ENCODE results near the gene MTMR12. TPM values are rescaled to one million over a fixed set of nuclear protein-coding genes. Genes with fewer than 3 reads are reported as not detected.

Gene MTMR12
- total and polyA plus RNA-seq, 2 donors (not counting 3 experiments of a cell fraction or from before 2014, with no cell fraction given): 18.2 to 38.6 TPM

DNA sequence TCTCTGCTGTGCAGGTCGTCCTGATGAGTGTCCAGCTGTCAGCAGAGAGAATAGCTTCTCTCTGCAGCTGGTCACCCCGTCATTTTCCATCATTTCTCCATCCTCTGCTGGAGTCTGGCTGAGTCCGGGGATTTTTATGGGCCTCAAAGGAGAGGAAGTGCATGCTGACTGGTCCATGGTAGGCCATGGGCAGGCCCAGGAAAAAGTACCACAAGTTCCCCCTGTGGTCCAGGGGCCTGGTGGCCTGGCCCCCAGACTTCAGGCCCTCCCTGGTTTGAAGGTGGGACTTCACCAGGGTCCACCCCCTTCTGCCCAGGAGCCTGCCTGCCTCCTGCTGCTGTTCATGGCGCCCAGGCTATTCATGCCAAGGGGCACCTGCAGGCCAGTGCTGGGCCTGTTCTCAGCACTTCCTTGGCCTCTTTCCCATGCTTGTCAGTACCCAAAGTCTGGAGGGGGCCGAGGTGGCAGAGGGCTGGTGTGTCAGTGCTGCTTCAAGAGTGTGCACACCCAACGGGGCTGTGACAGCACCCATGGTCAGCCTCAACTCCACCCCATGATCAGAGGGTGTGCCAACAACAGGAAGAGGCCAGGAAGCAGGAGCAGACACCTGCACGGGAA lies 7.3 kb upstream of the MTMR12 start:
- Histone ChIP-seq H3K79me2 (ENCODE audit: control insufficient read depth, insufficient read depth, low read length) (no peaks in the 10 kb centered on the region), H3K4me3 (replicated peaks in 1 of 3; ENCODE audit: insufficient read depth in 1 of 3, low read depth in 1 of 3, low read length in 3 of 3) (no peak overlapping the region), H2AFZ (ENCODE audit: low read depth, low read length) (no peak overlapping the region), H3K4me2 (ENCODE audit: insufficient read depth, low read length) (no peak overlapping the region), H3K27ac (ENCODE audit: insufficient read depth, low read depth, low read length) (no peak overlapping the region), H3K27me3 (ENCODE audit: control insufficient read depth in 2 of 2, insufficient read depth in 2 of 2, low read length in 2 of 2) (no peaks in the 10 kb centered on the region), H3K9me3 (replicated peaks; ENCODE audit: control insufficient read depth, insufficient read depth, low read length) (no peaks in the 10 kb centered on the region), H3K9me1 (replicated peaks; ENCODE audit: control insufficient read depth, extremely low read depth, insufficient read depth, low read length) (no peaks in the 10 kb centered on the region), H3K36me3 (ENCODE audit: control insufficient read depth in 2 of 2, extremely low read depth in 1 of 2, insufficient read depth in 2 of 2, low read length in 2 of 2) (no peaks in the 10 kb centered on the region), H4K20me1 (replicated peaks; ENCODE audit: control insufficient read depth, extremely low read depth, insufficient read depth, low read length) (no peaks in the 10 kb centered on the region), H3K9ac (replicated peaks; ENCODE audit: extremely low read depth, insufficient read depth, low read length) (no peak overlapping the region), H3K4me1 (ENCODE audit: control insufficient read depth, extremely low read depth, insufficient read depth, low read length) (no peaks in the 10 kb centered on the region)
- dilution Hi-C loops (cut with MboI; ENCODE audit: extremely low pct_ligation_motif_present, low sequenced_read_pairs): no loop called here
- FAIRE-seq: no peak
- ChIA-PET POLR2A (no interaction called here), CTCF (interaction anchor here (1.0 to 2.9 kb wide), 4 partner anchors 9 to 88 kb away, joined by 3 to 16 read pairs (median 6); no protein-coding TSS in a partner anchor)
- TF ChIP-seq MYC (IDR thresholded peaks at IDR 0.05; ENCODE audit: low read depth, low read length) (no peak), JUN (IDR thresholded peaks at IDR 0.05; ENCODE audit: borderline replicate concordance, insufficient read depth, insufficient read length, low read depth) (no peak), POLR2AphosphoS5 (IDR thresholded peaks at IDR 0.05; ENCODE audit: insufficient read depth, low read depth, low read length) (no peak), FOS (IDR thresholded peaks at IDR 0.05; ENCODE audit: borderline replicate concordance, insufficient read depth, low read length) (no peak), POLR2A (IDR thresholded peaks at IDR 0.05; ENCODE audit: low read depth, low read length) (no peak), EZH2 (IDR thresholded peaks at IDR 0.05; ENCODE audit: borderline replicate concordance, low read depth, low read length, severe bottlenecking) (no peak), GATA2 (IDR thresholded peaks at IDR 0.05; ENCODE audit: insufficient read depth, insufficient read length, low read depth, low read length) (no peak)
- TF ChIP-seq, protein P1, sequence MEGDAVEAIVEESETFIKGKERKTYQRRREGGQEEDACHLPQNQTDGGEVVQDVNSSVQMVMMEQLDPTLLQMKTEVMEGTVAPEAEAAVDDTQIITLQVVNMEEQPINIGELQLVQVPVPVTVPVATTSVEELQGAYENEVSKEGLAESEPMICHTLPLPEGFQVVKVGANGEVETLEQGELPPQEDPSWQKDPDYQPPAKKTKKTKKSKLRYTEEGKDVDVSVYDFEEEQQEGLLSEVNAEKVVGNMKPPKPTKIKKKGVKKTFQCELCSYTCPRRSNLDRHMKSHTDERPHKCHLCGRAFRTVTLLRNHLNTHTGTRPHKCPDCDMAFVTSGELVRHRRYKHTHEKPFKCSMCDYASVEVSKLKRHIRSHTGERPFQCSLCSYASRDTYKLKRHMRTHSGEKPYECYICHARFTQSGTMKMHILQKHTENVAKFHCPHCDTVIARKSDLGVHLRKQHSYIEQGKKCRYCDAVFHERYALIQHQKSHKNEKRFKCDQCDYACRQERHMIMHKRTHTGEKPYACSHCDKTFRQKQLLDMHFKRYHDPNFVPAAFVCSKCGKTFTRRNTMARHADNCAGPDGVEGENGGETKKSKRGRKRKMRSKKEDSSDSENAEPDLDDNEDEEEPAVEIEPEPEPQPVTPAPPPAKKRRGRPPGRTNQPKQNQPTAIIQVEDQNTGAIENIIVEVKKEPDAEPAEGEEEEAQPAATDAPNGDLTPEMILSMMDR (IDR thresholded peaks at IDR 0.05; ENCODE audit: extremely low read depth in 1 of 2, insufficient read depth in 1 of 2, low read depth in 1 of 2, low read length in 2 of 2): no peak
- TF ChIP-seq, protein P2, sequence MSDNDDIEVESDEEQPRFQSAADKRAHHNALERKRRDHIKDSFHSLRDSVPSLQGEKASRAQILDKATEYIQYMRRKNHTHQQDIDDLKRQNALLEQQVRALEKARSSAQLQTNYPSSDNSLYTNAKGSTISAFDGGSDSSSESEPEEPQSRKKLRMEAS (IDR thresholded peaks at IDR 0.05; ENCODE audit: insufficient read depth, insufficient read length): no peak
- intact Hi-C loops (cut with micrococcal nuclease): no loop called here
- no peak for DNase-seq (ENCODE audit: low read depth, low spot score)
- no TSS peak for BruUV-seq (replicated peaks)
